Measurements from ENCODE around the gene SLC49A3.

GRCh38 chr4:633976-634598 is 54.9 kb downstream of the SLC49A3 start:
- TF ChIP-seq RFX5 (IDR thresholded peaks at IDR 0.05; ENCODE audit: low read depth, low read length) (no peak), POLR2A (IDR thresholded peaks at IDR 0.05; ENCODE audit: low read depth, low read length) (no peak), RAD21 (IDR thresholded peaks at IDR 0.05; ENCODE audit: low read length) (no peak), CTCF (conservative IDR thresholded peaks at IDR 0.05; ENCODE audit: low read depth, low read length) (no peak), BHLHE40 (IDR thresholded peaks at IDR 0.05; ENCODE audit: low read depth, low read length) (no peak), SMC3 (IDR thresholded peaks at IDR 0.05; ENCODE audit: low read depth, low read length) (no peak), CHD1 (IDR thresholded peaks at IDR 0.05; ENCODE audit: low read depth, low read length) (no peak)
- TF ChIP-seq, protein P1, sequence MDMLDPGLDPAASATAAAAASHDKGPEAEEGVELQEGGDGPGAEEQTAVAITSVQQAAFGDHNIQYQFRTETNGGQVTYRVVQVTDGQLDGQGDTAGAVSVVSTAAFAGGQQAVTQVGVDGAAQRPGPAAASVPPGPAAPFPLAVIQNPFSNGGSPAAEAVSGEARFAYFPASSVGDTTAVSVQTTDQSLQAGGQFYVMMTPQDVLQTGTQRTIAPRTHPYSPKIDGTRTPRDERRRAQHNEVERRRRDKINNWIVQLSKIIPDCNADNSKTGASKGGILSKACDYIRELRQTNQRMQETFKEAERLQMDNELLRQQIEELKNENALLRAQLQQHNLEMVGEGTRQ (IDR thresholded peaks at IDR 0.05; ENCODE audit: low read depth, low read length) = no peak
